Lower lobe of right lung (tissue), 2 donors: ENCODE data around the gene CYYR1. TPM values are rescaled to one million over a fixed set of nuclear protein-coding genes. Genes with fewer than 3 reads are reported as not detected.

Source experiments
- ATAC-seq, 2 donors: fragments of 200-7000 bp; cut with Tn5 transposase; one replicate each; pipeline ENCODE4 v1.9.1; 2020 to 2022; ENCODE audit warnings: mild to moderate bottlenecking in 2 of 2, moderate library complexity in 2 of 2
- DNase-seq: peaks from one replicate; pipeline ENCODE4 v3.0.0-alpha.2; 2020
- H3K27ac ChIP-seq: fragments of 200-600 bp; one replicate; pipeline ENCODE4 v1.8.0; 2022
- H3K27me3 ChIP-seq: fragments of 200-600 bp; one replicate; pipeline ENCODE4 v1.8.0; 2022; ENCODE audit warnings: low read depth
- H3K36me3 ChIP-seq: fragments of 200-600 bp; one replicate; pipeline ENCODE4 v1.8.0; 2022; ENCODE audit warnings: mild to moderate bottlenecking
- H3K4me1 ChIP-seq: fragments of 200-600 bp; one replicate; pipeline ENCODE4 v1.8.0; 2022
- H3K4me3 ChIP-seq: fragments of 200-600 bp; one replicate; pipeline ENCODE4 v1.8.0; 2022; ENCODE audit warnings: mild to moderate bottlenecking
- H3K9me3 ChIP-seq: fragments of 200-600 bp; one replicate; pipeline ENCODE4 v1.8.0; 2022
- intact Hi-C: fragments of 100-400 bp; cut with DNase I; formaldehyde crosslinking; loops from one replicate; pipeline ENCODE4 v1.11.0; 2022
- total RNA-seq: library from RNA; stranded (reverse); fragmentation: NEBNext Ultra II Directional; extraction: Animal tissue kit (Norgen Biotek cat#: 25700); gene quantifications from one replicate; pipeline ENCODE4 v1.2.1, GENCODE V29; 2021
- TF ChIP-seq, protein P1 (sequence below): fragments of 200-600 bp; IDR thresholded peaks from one replicate; pipeline ENCODE4 v1.8.0; 2022; ENCODE audit warnings: antibody characterized with exemption, mild to moderate bottlenecking
- donor health status: DM: no; HTN: yes; CAD: no; lungs with severe emphysema.

The CYYR1 gene
- total RNA-seq, 1 donor from 2014 or later, result 28.1 TPM

- Histone ChIP-seq H3K27me3 (no peaks in the 10 kb centered on the region), H3K36me3 (no peaks in the 10 kb centered on the region), H3K9me3 (no peaks in the 10 kb centered on the region), H3K4me1 (no peaks in the 10 kb centered on the region), H3K27ac (no peak overlapping the region), H3K4me3 (no peak overlapping the region)
- DNase-seq (no peak), ATAC-seq (no peak)
- intact Hi-C loops, result no loop called here
- TF ChIP-seq, protein P1, sequence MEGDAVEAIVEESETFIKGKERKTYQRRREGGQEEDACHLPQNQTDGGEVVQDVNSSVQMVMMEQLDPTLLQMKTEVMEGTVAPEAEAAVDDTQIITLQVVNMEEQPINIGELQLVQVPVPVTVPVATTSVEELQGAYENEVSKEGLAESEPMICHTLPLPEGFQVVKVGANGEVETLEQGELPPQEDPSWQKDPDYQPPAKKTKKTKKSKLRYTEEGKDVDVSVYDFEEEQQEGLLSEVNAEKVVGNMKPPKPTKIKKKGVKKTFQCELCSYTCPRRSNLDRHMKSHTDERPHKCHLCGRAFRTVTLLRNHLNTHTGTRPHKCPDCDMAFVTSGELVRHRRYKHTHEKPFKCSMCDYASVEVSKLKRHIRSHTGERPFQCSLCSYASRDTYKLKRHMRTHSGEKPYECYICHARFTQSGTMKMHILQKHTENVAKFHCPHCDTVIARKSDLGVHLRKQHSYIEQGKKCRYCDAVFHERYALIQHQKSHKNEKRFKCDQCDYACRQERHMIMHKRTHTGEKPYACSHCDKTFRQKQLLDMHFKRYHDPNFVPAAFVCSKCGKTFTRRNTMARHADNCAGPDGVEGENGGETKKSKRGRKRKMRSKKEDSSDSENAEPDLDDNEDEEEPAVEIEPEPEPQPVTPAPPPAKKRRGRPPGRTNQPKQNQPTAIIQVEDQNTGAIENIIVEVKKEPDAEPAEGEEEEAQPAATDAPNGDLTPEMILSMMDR, result no peak
Measured at GRCh38 chr21:26506956-26507355, 66.1 kb downstream of the CYYR1 start.

GRCh38 chr21:26505211-26505610 lies 67.9 kb downstream of the CYYR1 start:
- TF ChIP-seq, protein P1, result no peak
- ATAC-seq (no peak), DNase-seq (no peak)
- Histone ChIP-seq H3K4me1 (no peaks in the 10 kb centered on the region), H3K4me3 (no peak overlapping the region), H3K27ac (no peak overlapping the region), H3K36me3 (no peaks in the 10 kb centered on the region), H3K9me3 (no peaks in the 10 kb centered on the region), H3K27me3 (no peaks in the 10 kb centered on the region)
- intact Hi-C loops, result no loop called here

DNA sequence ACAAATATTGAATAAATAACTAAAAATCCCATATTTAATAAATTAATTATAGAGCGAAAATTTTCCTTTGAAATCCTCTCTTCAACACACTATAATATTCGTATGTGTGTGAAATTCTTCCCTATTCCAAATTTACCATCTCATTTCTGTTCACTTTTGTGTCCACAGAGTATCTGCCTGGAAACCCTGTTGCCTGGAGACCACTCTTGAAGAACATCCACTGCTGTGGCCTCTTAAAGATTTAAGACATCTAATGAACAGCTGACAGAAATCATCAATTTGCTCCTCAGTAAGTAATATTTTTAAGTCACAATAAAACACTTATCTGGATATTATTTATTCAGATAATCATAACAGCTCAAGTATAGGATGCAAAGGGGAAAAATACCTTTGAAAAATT lies 69.7 kb downstream of the CYYR1 start:
- no peak for ATAC-seq
- no peak overlapping the region for H3K4me3 ChIP-seq
- no peaks in the 10 kb centered on the region for H3K27me3 ChIP-seq
- TF ChIP-seq, protein P1, result no peak
- no peaks in the 10 kb centered on the region for H3K9me3 ChIP-seq
- no peaks in the 10 kb centered on the region for H3K36me3 ChIP-seq
- no peak overlapping the region for H3K27ac ChIP-seq
- no peak for DNase-seq
- no peaks in the 10 kb centered on the region for H3K4me1 ChIP-seq
- intact Hi-C loops, result no loop called here

DNA sequence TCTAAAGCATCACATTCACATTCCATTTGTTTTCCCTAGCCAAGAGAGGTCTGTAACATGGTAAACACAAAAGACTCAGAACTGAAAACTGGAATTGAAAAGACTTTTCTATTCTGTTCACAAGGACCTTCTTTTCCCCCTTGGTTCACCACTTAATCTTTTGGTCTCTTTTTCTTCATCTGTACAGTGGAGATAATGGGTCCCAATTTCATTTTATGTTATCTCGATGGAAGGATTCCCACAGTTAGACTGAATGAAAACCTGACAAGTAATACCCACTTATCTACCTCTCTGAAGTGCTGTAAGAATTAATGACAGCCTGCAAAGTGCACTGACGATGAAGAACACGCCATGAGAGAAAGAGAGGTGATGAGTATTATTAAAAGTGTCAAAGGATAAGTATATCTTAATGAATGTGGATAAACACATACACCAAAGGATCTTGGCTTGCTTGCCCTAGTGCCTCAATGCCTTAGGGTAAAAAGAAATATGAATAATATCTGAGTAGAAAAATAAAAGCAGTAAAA lies 71.5 kb downstream of the CYYR1 start:
- ATAC-seq, result no peak
- Histone ChIP-seq H3K4me1 (no peaks in the 10 kb centered on the region), H3K4me3 (no peak overlapping the region), H3K9me3 (no peaks in the 10 kb centered on the region), H3K27me3 (no peaks in the 10 kb centered on the region), H3K36me3 (no peaks in the 10 kb centered on the region), H3K27ac (no peak overlapping the region)
- TF ChIP-seq, protein P1, result no peak
- DNase-seq, result no peak
- intact Hi-C loops, result no loop called here

GRCh38 chr21:26499495-26499894 lies 73.6 kb downstream of the CYYR1 start:
- Histone ChIP-seq H3K4me1 (no peaks in the 10 kb centered on the region), H3K4me3 (no peak overlapping the region), H3K36me3 (no peaks in the 10 kb centered on the region), H3K9me3 (no peaks in the 10 kb centered on the region), H3K27me3 (no peaks in the 10 kb centered on the region), H3K27ac (no peak overlapping the region)
- TF ChIP-seq, protein P1, result no peak
- intact Hi-C loops, result no loop called here
- DNase-seq (no peak), ATAC-seq (no peak)
